ENCODE results near the gene ACTL9. TPM values are rescaled to one million over a fixed set of nuclear protein-coding genes. Genes with fewer than 3 reads are reported as not detected.

Gene ACTL9
- total and polyA plus RNA-seq, 2 experiments from 2014 or later = not detected

DNA sequence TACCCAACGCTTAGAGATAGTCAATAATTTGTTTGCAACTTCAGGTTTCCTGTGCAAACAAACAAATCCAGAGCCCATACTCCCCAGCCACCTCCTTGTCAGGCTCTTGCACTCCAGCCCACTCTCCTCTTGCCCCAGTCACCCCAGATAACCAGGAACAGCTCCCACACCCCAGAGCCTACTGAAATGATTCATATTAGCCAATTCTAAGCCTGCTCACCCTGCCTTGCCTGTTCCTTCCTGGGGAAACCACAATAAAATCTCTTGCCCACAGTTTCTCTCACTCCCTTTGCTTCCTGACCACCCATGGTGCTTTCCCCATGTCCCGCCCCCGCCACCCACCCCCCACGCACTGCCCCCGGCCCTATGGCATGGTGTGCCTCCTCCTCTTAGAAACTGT, 3.8 kb upstream of the ACTL9 start:
- Histone ChIP-seq H3F3A (replicated peaks; ENCODE audit: low read depth) (no peaks in the 10 kb centered on the region), H3K27me3 (ENCODE audit: insufficient read depth) (peaks cover 6% of the 10 kb centered on the region), H3K79me2 (replicated peaks; ENCODE audit: insufficient read depth) (no peaks in the 10 kb centered on the region), H3K27ac (ENCODE audit: low read depth) (no peak overlapping the region), H3K9me2 (ENCODE audit: insufficient read depth) (no peaks in the 10 kb centered on the region), H3K4me1 (ENCODE audit: insufficient read depth) (no peaks in the 10 kb centered on the region), H3K36me3 (ENCODE audit: insufficient read depth) (no peaks in the 10 kb centered on the region), H4K20me1 (replicated peaks; ENCODE audit: insufficient read depth) (no peaks in the 10 kb centered on the region), H3K4me3 (no peak overlapping the region), H2AFZ (no peak overlapping the region), H3K4me2 (no peak overlapping the region)
- Mint-ChIP-seq H3K27ac (no peak overlapping the region), H3K27me3 (ENCODE audit: insufficient read depth, low read depth, poor library complexity) (peaks cover 5% of the 10 kb centered on the region), H3K36me3 (ENCODE audit: low read depth) (peaks cover 13% of the 10 kb centered on the region), H3K4me3 (no peak overlapping the region), H3K4me1 (no peaks in the 10 kb centered on the region), H3K9me3 (peaks cover 82% of the 10 kb centered on the region)
- TF ChIP-seq, protein P1, sequence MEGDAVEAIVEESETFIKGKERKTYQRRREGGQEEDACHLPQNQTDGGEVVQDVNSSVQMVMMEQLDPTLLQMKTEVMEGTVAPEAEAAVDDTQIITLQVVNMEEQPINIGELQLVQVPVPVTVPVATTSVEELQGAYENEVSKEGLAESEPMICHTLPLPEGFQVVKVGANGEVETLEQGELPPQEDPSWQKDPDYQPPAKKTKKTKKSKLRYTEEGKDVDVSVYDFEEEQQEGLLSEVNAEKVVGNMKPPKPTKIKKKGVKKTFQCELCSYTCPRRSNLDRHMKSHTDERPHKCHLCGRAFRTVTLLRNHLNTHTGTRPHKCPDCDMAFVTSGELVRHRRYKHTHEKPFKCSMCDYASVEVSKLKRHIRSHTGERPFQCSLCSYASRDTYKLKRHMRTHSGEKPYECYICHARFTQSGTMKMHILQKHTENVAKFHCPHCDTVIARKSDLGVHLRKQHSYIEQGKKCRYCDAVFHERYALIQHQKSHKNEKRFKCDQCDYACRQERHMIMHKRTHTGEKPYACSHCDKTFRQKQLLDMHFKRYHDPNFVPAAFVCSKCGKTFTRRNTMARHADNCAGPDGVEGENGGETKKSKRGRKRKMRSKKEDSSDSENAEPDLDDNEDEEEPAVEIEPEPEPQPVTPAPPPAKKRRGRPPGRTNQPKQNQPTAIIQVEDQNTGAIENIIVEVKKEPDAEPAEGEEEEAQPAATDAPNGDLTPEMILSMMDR (conservative IDR thresholded peaks at IDR 0.05; ENCODE audit: low read depth in 2 of 2) = no peak
- TF ChIP-seq EZH2 (IDR thresholded peaks at IDR 0.05; ENCODE audit: low read depth, unreplicated experiment) (no peak), POLR2AphosphoS5 (IDR thresholded peaks at IDR 0.05; ENCODE audit: low read depth) (no peak), NANOG (IDR thresholded peaks at IDR 0.05; ENCODE audit: borderline replicate concordance) (no peak), JUNB (IDR thresholded peaks at IDR 0.05; ENCODE audit: unreplicated experiment) (no peak), ZNF114 (CRISPR knock-in tag; IDR thresholded peaks at IDR 0.05) (no peak), ZNF331 (CRISPR knock-in tag; IDR thresholded peaks at IDR 0.05; ENCODE audit: low read depth) (no peak), REST (IDR thresholded peaks at IDR 0.05; ENCODE audit: unreplicated experiment) (no peak), STAT1 (IDR thresholded peaks at IDR 0.05; ENCODE audit: unreplicated experiment) (no peak)
- TF ChIP-seq, protein P2, sequence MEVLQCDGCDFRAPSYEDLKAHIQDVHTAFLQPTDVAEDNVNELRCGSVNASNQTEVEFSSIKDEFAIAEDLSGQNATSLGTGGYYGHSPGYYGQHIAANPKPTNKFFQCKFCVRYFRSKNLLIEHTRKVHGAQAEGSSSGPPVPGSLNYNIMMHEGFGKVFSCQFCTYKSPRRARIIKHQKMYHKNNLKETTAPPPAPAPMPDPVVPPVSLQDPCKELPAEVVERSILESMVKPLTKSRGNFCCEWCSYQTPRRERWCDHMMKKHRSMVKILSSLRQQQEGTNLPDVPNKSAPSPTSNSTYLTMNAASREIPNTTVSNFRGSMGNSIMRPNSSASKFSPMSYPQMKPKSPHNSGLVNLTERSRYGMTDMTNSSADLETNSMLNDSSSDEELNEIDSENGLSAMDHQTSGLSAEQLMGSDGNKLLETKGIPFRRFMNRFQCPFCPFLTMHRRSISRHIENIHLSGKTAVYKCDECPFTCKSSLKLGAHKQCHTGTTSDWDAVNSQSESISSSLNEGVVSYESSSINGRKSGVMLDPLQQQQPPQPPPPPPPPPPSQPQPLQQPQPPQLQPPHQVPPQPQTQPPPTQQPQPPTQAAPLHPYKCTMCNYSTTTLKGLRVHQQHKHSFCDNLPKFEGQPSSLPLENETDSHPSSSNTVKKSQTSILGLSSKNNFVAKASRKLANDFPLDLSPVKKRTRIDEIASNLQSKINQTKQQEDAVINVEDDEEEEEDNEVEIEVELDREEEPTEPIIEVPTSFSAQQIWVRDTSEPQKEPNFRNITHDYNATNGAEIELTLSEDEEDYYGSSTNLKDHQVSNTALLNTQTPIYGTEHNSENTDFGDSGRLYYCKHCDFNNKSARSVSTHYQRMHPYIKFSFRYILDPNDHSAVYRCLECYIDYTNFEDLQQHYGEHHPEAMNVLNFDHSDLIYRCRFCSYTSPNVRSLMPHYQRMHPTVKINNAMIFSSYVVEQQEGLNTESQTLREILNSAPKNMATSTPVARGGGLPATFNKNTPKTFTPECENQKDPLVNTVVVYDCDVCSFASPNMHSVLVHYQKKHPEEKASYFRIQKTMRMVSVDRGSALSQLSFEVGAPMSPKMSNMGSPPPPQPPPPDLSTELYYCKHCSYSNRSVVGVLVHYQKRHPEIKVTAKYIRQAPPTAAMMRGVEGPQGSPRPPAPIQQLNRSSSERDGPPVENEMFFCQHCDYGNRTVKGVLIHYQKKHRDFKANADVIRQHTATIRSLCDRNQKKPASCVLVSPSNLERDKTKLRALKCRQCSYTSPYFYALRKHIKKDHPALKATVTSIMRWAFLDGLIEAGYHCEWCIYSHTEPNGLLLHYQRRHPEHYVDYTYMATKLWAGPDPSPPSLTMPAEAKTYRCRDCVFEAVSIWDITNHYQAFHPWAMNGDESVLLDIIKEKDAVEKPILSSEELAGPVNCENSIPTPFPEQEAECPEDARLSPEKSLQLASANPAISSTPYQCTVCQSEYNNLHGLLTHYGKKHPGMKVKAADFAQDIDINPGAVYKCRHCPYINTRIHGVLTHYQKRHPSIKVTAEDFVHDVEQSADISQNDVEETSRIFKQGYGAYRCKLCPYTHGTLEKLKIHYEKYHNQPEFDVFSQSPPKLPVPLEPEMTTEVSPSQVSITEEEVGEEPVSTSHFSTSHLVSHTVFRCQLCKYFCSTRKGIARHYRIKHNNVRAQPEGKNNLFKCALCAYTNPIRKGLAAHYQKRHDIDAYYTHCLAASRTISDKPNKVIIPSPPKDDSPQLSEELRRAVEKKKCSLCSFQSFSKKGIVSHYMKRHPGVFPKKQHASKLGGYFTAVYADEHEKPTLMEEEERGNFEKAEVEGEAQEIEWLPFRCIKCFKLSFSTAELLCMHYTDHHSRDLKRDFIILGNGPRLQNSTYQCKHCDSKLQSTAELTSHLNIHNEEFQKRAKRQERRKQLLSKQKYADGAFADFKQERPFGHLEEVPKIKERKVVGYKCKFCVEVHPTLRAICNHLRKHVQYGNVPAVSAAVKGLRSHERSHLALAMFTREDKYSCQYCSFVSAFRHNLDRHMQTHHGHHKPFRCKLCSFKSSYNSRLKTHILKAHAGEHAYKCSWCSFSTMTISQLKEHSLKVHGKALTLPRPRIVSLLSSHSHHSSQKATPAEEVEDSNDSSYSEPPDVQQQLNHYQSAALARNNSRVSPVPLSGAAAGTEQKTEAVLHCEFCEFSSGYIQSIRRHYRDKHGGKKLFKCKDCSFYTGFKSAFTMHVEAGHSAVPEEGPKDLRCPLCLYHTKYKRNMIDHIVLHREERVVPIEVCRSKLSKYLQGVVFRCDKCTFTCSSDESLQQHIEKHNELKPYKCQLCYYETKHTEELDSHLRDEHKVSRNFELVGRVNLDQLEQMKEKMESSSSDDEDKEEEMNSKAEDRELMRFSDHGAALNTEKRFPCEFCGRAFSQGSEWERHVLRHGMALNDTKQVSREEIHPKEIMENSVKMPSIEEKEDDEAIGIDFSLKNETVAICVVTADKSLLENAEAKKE (CRISPR knock-in tag; IDR thresholded peaks at IDR 0.05) = no peak
- TF ChIP-seq, protein P3, sequence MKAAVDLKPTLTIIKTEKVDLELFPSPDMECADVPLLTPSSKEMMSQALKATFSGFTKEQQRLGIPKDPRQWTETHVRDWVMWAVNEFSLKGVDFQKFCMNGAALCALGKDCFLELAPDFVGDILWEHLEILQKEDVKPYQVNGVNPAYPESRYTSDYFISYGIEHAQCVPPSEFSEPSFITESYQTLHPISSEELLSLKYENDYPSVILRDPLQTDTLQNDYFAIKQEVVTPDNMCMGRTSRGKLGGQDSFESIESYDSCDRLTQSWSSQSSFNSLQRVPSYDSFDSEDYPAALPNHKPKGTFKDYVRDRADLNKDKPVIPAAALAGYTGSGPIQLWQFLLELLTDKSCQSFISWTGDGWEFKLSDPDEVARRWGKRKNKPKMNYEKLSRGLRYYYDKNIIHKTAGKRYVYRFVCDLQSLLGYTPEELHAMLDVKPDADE (IDR thresholded peaks at IDR 0.05) = no peak
- DNase-seq (ENCODE audit: low spot score) = no peak
- ATAC-seq = no peak
